HG03460 (cell line): ENCODE data around the gene KIF2C.
"Not testable (repeated sequence)": the region's sequence is repeated elsewhere in the genome, so short reads cannot be mapped to it uniquely, and the experiment has no call there.

Experiments used
- ATAC-seq: cut with Tn5 transposase; IDR thresholded peaks from one replicate; pipeline ENCODE4 v1.9.1; 2021; ENCODE audit not compliant: unreplicated experiment

KIF2C gene

DNA sequence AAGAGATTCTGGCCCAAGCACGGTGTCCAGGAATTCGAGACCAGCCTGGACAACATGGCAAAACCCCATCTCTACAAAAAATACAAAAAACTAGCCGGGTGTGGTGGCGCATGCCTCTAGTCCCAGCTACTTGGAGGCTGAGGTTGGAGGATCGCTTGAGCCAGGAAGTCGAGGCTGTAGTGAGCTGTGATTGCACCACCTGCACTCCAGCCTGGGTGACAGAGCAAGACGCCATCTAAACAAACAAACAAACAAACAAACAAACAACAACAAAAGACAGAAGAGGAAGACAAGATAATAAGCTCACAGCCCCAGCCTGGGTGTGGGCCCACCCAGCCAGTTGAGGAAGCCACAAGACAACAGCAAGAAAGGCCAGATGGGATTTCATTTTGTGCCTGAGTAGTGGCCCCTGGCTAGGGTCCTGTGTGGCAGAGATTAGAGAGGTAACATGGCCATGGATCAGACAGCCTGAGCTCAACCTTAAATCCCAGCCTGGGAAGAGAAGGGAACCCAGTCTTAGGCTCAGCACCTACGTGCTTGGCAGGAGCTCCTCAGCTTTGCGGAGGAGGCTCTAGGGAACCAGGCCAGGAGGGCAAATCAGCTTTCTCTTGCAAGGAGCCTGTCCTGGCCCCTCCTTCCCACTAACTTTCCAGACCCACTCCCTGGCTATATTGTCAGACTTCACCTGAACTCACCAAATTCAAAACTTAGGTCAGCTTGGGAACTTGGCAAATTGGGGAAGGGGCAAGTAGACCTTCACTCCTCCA is 53.3 kb downstream of the KIF2C start:
- ATAC-seq: no peak

DNA sequence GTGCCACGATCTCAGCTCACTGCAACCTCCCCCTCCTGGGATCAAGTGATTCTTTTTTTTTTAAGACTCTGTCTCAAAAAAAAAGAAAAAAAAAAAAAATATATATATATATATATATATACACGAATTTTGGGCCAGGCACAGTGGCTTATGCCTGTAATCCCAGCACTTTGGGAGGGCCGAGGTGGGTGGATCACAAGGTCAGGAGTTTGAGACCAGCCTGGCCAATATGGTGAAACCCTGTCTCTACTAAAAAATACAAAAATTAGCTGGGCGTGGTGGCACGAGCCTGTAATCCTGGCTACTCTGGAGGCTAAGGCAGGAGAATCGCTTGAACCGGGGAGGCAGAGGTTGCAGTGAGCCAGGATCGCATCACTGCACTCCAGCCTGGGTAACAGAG is 58.2 kb downstream of the KIF2C start:
- not testable (repeated sequence) for ATAC-seq

DNA sequence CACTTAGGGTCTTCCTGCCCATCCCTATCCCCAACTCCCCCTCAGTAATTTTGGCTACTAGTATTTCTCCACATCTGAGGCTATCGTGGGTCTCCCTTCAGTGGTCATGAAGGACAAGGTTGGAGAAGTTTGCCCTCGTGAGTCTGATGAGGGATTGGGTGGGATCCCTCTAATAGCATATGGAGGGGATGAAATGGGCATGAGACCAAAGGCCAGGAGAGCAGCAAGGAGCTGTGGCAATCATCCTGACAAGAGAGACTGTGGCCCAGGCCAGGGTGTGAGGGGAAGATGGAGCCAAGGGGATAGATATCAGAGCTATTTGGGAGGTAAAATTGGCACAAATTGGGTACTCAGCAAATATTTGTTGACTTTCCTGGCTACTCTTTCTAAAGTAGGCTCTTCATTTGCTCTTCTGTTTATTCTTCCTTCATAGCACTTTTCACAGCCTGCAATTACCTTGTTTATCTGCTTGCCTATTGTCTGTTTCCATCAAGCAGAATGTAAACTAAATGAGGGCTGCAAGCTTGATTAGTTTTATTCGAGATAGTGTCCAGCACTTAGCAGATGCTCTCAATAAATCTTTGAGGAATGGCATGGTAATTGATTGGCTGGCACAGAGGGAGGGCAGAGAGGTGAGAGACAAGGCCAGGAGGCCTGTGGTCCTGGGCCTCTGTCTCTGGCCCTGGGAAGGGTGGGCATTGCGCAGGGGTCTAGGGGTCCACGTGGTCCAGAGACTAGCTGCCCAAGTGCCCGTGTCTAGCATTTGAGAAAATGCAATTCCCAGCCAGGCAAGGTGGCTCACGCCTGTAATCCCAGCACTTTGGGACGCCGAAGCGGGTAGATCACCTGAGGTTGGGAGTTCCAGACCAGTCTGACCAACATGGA is 59.1 kb downstream of the KIF2C start:
- ATAC-seq: no peak

DNA sequence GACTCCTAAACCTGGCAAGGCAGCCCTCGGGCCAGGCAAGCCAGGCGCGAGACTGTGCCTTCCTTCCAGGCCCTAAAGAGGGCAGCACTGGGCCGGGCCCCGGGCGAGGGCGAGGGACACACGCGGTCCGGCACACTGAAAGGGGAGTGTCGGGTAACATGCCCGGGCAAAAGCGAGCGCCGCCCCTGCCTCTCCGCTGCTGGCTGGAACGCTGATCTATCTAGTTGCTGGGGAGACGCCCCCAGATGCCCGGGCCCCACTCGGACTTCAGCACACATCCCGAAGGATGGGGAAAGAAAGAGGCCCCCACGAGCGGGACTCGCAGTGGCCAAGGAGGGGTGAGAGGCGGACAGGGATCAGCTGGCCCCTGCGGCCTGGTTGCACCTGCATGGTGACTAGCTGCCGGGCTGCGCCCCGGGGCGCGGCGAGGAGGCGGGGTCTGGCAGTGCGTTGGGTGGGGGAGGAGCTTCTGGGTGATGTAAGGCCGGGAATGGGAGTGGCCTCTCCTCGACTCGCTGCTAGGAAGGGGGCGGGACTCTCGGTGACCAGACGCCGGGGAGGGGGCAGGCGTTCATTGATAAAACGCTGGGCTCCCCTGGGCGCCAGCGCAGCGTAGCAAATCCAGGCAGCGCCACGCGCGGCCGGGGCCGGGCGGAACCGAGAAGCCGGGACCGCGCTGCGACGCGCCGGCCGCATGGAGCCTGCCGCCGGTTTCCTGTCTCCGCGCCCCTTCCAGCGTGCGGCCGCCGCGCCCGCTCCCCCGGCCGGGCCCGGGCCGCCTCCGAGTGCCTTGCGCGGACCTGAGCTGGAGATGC is 60.3 kb downstream of the KIF2C start, which contains the start of gene PLK3:
Gene PLK3, plus strand, starts transcription at position 608 of the 815 bp plus-strand sequence. Its CDS starts 87 bp downstream, at position 695.
- peak; percentile 85 for ATAC-seq

DNA sequence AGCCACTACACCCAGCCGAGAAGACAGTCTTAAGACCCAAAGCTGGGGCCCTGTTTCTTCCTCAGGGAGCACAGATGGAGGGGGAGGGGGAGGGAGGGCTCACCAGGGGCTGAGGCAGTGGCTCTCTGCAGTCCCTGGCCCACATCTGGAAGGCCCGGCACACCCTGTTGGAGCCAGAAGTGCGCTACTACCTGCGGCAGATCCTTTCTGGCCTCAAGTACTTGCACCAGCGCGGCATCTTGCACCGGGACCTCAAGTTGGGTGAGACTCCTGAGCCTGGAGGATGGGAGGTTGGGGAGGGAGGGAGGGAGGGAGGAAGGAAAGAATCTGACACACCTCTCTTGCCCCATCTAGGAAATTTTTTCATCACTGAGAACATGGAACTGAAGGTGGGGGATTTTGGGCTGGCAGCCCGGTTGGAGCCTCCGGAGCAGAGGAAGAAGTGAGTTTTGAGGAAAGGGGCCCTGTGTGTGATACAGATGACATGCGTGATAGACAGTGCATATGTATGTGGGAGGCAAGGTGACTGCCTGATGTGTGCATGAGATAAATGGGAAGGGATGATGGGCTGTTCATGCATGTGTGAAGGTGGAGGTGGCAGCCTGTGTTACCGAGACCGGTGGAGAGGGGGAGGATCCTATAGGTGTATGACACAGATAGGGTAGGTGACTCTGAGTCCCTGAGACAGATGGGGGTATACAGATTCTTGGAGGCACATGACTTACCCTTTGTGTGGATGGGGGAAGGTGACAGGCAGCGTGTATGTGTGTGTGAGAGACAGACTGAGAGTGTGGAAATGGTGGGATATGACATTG is 62.1 kb downstream of the KIF2C start:
- ATAC-seq: no peak

DNA sequence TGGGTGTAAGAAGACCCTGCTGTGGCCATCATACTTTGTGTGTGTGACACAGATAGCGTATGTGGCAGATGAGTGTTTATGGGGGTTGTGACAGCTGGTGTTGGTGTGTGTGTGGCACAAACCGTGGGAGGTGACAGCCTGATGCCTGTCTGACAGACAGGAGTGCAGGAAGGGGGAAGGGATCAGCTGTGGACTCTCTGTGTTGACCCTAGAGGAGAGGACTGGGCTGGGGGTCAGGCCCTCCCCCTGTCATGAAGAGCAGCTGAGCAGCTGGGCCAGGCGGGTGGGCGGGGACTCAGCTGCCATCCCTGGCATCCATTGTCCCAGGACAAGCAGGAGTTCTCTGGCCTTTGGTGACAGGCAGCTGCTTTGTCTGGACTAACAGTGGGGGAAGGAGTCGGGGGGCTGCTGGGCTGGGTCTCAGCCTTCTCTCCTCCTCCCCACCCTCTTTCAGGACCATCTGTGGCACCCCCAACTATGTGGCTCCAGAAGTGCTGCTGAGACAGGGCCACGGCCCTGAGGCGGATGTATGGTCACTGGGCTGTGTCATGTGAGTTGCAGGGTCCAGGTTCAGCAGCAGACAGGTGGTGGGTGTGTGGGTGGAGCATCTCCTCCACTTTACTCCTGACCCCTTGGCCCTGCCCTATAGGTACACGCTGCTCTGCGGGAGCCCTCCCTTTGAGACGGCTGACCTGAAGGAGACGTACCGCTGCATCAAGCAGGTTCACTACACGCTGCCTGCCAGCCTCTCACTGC is 62.8 kb downstream of the KIF2C start:
- no peak for ATAC-seq

DNA sequence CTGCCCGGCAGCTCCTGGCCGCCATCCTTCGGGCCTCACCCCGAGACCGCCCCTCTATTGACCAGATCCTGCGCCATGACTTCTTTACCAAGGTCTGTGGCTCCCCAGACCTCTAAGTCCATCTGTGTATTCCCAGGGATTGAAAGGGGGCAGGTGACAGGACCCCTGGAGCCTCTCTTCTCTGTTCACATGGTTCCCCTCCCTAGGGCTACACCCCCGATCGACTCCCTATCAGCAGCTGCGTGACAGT is 63.4 kb downstream of the KIF2C start:
- ATAC-seq: no peak

DNA sequence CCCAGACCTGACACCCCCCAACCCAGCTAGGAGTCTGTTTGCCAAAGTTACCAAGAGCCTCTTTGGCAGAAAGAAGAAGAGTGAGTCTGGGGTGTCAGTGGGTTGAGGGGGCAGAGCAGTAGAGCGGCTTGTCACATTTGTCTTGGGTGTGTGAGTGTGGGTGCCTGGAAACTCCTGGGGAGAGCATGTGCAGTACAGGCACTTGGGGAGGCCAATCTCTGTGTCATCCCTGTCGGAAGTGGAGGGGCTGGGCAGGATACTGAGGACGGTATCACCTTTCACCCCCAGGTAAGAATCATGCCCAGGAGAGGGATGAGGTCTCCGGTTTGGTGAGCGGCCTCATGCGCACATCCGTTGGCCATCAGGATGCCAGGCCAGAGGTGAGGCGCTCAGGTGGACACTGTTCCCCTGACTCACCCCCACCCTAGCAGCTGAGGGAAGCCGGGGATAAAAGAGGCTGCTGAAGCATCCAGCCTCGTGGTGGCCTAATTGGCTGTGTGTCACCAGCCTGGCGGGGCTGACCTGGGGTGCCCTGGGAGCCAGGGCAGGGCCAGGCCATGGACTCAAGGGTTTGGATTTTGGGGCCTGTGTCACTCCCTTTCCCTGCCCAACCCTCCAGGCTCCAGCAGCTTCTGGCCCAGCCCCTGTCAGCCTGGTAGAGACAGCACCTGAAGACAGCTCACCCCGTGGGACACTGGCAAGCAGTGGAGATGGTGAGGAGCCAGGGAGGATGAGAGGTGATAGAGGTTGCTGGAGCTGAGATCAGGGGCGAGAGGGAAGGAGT is 63.9 kb downstream of the KIF2C start:
- ATAC-seq: no peak

DNA sequence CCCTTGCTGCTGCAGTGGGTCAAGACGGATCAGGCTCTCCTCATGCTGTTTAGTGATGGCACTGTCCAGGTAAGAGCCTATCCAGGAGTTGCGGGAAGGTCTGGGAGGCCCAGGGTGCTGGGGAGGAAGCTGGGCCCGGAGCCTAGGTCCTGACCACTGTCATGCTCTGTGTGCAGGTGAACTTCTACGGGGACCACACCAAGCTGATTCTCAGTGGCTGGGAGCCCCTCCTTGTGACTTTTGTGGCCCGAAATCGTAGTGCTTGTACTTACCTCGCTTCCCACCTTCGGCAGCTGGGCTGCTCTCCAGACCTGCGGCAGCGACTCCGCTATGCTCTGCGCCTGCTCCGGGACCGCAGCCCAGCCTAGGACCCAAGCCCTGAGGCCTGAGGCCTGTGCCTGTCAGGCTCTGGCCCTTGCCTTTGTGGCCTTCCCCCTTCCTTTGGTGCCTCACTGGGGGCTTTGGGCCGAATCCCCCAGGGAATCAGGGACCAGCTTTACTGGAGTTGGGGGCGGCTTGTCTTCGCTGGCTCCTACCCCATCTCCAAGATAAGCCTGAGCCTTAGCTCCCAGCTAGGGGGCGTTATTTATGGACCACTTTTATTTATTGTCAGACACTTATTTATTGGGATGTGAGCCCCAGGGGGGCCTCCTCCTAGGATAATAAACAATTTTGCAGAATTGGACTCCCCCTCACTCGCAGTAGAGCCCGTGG is 65.8 kb downstream of the KIF2C start:
- ATAC-seq: no peak

DNA sequence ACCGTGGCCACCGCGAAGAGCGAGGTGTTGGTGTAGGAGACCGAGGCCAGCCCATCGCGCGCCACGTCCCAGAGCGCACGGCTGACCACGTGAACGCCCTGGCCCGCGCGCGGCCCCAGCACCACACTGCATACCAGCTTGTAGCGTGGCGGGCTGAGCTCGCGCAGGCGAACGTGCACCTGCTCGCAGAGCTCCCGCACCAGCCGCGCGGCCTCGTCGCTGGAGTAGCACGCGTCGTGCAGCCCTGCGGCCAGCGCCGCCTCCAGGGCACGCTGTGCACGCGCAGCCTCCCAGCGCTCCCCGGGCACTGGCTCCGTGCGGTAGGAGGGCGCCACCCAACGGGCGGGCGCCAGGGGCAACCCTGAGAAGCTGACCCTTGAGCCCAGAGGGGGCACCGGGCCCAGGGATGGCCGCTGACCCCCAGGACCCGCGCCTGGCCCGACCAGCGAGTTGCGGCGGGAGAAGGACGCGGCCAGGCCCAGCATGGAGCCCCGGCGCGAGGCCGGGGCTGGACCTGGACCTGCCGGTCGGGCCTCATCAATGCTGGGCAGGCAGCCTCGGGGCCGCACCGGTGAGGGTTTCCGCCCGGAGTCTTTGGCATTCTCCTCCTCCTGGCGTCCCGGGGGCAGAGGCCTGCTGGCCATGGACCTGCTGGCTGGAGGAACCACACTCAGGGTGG is 66.5 kb downstream of the KIF2C start:
- ATAC-seq: no peak

DNA sequence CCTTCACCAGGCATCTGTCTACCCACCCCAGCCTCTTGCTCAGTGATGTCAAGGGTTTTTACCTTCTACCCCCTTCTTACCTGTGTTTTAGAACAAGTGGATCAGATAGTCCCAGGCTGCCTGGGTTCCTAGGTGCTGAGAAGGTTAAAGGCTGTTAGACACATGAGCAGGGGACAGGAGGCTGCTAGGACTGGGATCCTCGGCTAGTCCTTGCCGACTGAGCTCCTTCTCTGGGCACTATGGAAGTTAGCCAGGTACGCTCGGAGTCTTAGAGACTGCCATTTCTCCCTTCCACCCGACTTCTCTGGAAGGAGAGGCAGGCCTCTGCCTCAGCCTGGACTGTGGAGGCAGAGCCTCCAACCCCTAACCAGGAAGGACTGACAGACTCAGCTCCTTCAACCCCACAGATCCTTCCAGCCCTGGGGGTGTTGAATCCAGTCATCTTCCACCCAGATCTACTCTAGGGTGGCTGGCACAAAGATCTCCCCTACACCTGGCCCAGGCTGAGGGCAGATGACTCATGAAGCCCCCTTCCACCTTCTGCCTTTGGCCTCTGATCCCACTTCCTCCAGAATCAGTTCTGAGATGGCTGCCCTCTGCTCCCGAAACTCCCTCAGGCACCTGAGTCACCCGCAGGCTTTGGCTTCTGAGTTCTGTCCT is 67.2 kb downstream of the KIF2C start, which contains the start of gene DYNLT4:
Gene DYNLT4, minus strand, starts transcription at position 648 of the 660 bp plus-strand sequence. CDS start 683 bp downstream, outside the sequence.
- ATAC-seq: no peak

DNA sequence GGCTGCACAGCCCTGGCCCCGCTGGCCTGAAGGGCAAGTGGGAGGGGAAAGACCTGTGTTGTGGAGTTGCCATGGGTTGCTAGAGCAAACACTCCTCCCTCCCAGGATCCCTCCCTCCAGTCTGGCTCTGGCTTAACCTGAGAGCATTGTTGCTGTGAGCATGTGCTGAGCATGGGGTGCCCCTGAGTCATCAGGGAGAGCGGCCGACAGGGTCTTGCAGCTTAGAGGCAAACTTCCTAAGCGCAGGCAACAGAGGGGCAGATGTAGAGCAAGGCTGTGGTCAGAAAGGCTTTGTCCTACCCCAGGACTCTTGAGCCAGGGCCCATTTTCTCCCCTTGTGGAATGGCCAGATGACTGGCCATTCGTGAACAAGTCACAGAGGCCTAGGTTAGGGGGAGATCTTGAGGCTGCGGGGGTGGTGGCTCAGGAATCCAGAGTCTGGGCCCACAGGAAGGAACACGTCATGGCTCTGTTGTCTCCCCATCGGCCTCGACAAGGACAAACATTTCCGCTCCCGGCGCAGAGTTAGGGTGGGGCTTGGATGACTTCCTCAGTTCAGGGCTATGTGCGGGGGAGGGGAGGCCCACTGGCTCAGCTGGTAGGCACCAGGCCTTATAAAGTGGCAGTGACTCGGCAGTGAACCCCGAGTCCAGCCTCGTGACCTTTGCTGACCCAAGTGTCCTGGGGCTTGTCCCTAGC is 67.9 kb downstream of the KIF2C start:
- ATAC-seq: no peak

DNA sequence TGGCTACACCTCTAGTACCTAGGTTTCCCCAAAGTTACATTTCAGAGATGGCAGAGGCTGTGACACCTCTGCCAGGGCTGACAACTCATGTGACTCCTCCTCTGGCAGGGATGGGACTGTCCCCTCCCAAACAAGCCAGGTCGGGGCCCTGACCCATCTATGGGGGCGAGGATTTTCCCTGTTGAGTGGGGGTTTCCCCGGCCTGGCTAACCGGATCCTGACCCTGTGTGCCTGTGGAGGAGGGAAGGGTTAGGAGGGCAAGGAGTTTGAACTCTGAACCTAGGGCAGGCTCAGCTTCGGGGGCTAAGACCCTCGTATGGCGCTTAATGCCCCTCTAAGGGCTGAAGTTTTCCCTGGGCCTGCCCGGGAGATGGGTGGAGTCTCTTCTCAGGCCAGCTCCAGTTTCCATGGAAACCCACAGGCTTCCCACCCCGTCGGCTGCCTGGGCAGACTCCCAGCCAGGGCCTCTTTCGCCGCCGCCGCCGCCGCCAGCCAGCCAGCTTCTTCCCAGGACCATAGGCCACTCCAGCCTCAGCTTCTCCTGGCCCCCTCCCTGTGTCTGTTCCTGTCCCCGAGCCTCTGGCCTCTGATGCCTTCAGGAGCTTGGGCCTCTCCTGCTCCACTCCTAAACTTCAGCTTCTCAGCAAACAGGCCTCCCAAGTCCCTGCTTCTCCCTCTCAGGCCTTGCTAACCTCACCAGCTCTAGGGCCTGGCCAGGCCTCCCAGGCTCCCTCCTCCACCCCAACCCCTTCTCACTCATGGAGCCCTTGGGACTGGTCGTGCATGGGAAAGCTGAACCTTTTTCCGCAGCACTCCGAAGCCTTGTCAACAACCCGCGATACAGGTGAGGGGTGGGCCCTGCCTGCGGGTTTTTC is 68.7 kb downstream of the KIF2C start, which contains the start of gene BTBD19:
Gene BTBD19, plus strand, starts transcription at position 461 of the 875 bp plus-strand sequence. Its CDS starts 298 bp downstream, at position 759.
- ATAC-seq: no peak

DNA sequence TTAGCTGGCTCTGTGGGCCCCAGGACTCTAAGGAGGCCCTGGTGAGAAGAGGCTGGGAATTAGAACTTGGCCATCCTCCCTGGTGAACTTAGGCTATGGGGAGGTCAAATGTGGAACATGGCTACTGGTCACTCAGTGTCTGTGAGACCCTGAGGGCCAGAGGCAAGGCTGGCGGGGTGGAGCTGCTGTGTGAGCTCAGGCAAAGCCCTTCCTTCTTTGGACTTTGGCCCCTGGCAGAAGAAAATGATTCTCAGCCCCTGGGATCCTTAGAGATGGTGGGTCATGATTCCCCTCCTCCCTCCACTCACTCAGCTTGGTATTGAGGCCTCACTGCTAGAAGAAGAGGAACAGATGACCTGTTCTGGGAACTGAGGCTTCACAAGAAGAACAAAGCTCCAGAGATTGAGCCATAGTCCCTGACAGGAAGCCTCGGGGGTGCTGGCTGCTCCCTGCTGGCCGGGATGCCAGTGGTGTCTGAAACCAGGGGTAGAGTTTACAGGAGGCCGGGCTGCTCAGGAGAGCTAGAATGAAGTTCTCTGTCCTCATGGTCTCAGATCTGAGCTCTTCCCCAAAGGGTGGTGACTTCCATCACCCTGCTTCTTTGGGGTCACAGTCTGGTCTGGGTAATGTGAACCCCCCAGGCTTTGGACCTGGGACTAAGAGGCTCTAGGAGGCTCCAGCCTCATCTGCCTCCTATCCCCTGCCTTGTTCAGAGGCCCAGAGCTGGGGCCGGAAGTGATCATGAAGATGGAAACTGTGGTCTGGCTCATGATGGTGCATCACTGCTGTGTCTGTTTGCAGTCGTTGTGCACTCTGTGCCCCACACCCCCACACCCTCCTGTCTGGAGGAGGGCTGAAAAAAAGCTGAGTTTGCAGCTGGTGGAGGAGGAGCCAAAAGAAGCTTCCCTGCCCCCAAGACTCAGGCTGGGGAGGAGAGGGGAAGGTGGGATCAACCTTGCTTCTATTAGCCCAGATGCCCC is 69.6 kb downstream of the KIF2C start:
- ATAC-seq: peak; percentile 49
